Stomach (tissue), 9 donors: Measurements from ENCODE around the gene C2orf42. TPM values are rescaled to one million over a fixed set of nuclear protein-coding genes. Genes with fewer than 3 reads are reported as not detected.

Source experiments
- DNase-seq, 2 donors: peaks; one replicate each; pipeline versions ENCODE4 v3.0.0 to v3.0.0-alpha.2; 2013 to 2019
- H3K27ac ChIP-seq, 5 donors: fragments of 200-600 bp in 4 of 5; sonication (generic) in 4 of 5; one replicate each; pipeline ENCODE4 v1.5.1; 2013 to 2019; ENCODE audit warnings: mild to moderate bottlenecking in 1 of 5, moderate library complexity in 1 of 5
- H3K27me3 ChIP-seq, 3 donors: fragments of 200-600 bp; sonication (generic); one replicate each; pipeline ENCODE4 v1.5.1; 2017 to 2019; ENCODE audit warnings: mixed run types in 1 of 3
- H3K36me3 ChIP-seq, 4 donors: fragments of 200-600 bp; sonication (generic); 1 replicate in 3 of 4; 2 replicates in 1 of 4; pipeline ENCODE4 v1.5.1; 2016 to 2019
- H3K4me1 ChIP-seq, 4 donors: fragments of 200-600 bp; sonication (generic); one replicate each; pipeline ENCODE4 v1.5.1; 2016 to 2019
- H3K4me3 ChIP-seq, 4 donors: fragments of 200-600 bp; sonication (generic) in 3 of 4; one replicate each; pipeline ENCODE4 v1.5.1; 2016 to 2019; ENCODE audit warnings: mild to moderate bottlenecking in 1 of 4
- H3K9me3 ChIP-seq, 4 donors: fragments of 200-600 bp; sonication (generic); one replicate each; pipeline ENCODE4 v1.5.1; 2016 to 2019
- EP300 ChIP-seq: sonication (generic); formaldehyde crosslinking; IDR thresholded peaks from one replicate; pipeline ENCODE4 v1.6.1; 2017; ENCODE audit warnings: antibody characterized with exemption
- POLR2A ChIP-seq, 4 donors: fragments of 450-650 bp; IDR thresholded peaks; one replicate each; pipeline ENCODE4 v1.6.1; 2016; ENCODE audit warnings: antibody characterized with exemption in 4 of 4, control low read depth in 2 of 4, mild to moderate bottlenecking in 1 of 4, moderate library complexity in 1 of 4
- POLR2AphosphoS5 ChIP-seq, 3 donors: sonication (generic); formaldehyde crosslinking; IDR thresholded peaks; one replicate each; pipeline ENCODE4 v1.6.1; 2016; ENCODE audit warnings: antibody characterized with exemption in 3 of 3
- WGBS, 5 donors: extraction: QIAGEN DNeasy Blood & Tissue Kit in 3 of 5; methylation state at CpG; one replicate each; pipeline versions ENCODE4 v1.1.5 to v1.1.7; 2013 to 2018; 5-methylcytosine and 5-hydroxymethylcytosine counted together
- intact Hi-C: fragments of 100-400 bp; cut with DNase I; formaldehyde crosslinking; loops from one replicate; pipeline ENCODE4 v1.15.1; 2023; ENCODE audit warnings: low total_unique reads
- polyA plus RNA-seq, 3 donors: library from polyadenylated mRNA; stranded (reverse); fragments of 200-250 nt; gene quantifications; one replicate each; pipeline ENCODE4 v1.2.3, GENCODE V29; 2013
- total RNA-seq, 5 donors: library from RNA; depleted of rRNA; stranded (reverse); fragments of >200 nt; gene quantifications; one replicate each; pipeline versions ENCODE4 v1.1.0 to v1.2.3, GENCODE V29; 2014 to 2016
- TF ChIP-seq, protein P1 (sequence below), 7 experiments: fragments of 450-650 bp in 4 of 7; fragments of 200-600 bp in 3 of 7; sonication (generic) in 3 of 7; IDR thresholded peaks; one replicate each; pipeline ENCODE4 v1.5.1; 2016 to 2019; ENCODE audit warnings: antibody characterized with exemption in 7 of 7, control low read depth in 2 of 7, mild to moderate bottlenecking in 1 of 7
- donor health status: healthy with polysubstance abuse.
- donor health status: Bipolar disorder and iron deficiency.
- donor health status: healthy.

The C2orf42 gene
- total and polyA plus RNA-seq, 8 donors, result 2.6 to 23.2 (median 6.0) TPM

DNA sequence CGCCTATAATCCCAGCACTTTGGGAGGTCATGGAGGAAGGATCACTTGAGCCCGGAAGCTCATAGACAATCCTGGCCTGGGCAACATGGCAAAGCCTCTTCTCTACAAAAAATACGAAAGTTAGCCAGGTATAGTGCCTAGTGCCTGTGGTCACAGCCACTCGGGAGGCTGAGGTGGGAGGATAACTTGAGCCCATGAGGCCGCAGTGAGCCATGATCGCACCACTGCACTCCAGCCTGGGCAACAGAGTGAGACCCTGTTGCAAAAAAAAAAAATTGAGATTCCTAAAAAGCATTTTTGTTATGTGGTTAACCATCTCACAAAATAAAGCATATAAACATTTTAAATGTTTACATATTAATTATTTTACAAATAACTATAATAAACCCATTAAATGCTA is 89.6 kb downstream of the C2orf42 start:
- TF ChIP-seq EP300 (no peak), POLR2AphosphoS5 (IDR thresholded peaks at IDR 0.05) (no peak), POLR2A (IDR thresholded peaks at IDR 0.05) (no peak)
- TF ChIP-seq, protein P1, sequence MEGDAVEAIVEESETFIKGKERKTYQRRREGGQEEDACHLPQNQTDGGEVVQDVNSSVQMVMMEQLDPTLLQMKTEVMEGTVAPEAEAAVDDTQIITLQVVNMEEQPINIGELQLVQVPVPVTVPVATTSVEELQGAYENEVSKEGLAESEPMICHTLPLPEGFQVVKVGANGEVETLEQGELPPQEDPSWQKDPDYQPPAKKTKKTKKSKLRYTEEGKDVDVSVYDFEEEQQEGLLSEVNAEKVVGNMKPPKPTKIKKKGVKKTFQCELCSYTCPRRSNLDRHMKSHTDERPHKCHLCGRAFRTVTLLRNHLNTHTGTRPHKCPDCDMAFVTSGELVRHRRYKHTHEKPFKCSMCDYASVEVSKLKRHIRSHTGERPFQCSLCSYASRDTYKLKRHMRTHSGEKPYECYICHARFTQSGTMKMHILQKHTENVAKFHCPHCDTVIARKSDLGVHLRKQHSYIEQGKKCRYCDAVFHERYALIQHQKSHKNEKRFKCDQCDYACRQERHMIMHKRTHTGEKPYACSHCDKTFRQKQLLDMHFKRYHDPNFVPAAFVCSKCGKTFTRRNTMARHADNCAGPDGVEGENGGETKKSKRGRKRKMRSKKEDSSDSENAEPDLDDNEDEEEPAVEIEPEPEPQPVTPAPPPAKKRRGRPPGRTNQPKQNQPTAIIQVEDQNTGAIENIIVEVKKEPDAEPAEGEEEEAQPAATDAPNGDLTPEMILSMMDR (IDR thresholded peaks at IDR 0.05), result no peak
- H3K4me1 ChIP-seq, result peaks cover 0 to 20% (median 11%) of the 10 kb centered on the region in 4 donors
- intact Hi-C loops, result no loop called here
- H3K36me3 ChIP-seq, result no peaks in the 10 kb centered on the region
- no peak overlapping the region for H3K27ac ChIP-seq
- H3K27me3 ChIP-seq, result no peaks in the 10 kb centered on the region
- no peaks in the 10 kb centered on the region for H3K9me3 ChIP-seq
- H3K4me3 ChIP-seq, result no peak overlapping the region
- DNase-seq, result no peak
- 95 to 98% (median 97%) methylated on average over 6 of the region's 6 CpGs for WGBS, 5 donors

Other genes starting within 250 kb of the C2orf42 start
- 1 to 10 TPM in 3 of 5 donors, not detected in 2; 2.0 to 6.4 (median 3.5) TPM for gene ASPRV1, start 229.4 kb downstream of the C2orf42 start, total RNA-seq
- gene ASPRV1, start 229.4 kb downstream of the C2orf42 start, polyA plus RNA-seq, result under 1 TPM; 0.44 to 0.90 (median 0.46) TPM
- 100 to 1,000 TPM in 3 of 5 donors, 10 to 100 TPM in 1, 1 to 10 TPM in 1; 9.3 to 164 (median 120) TPM for gene PCBP1, start 103.5 kb downstream of the C2orf42 start, total RNA-seq
- 100 to 1,000 TPM; 199 to 296 (median 251) TPM for gene PCBP1, start 103.5 kb downstream of the C2orf42 start, polyA plus RNA-seq
- gene TIA1, start 57.6 kb upstream of the C2orf42 start, total RNA-seq, result 100 to 1,000 TPM in 4 of 5 donors, 10 to 100 TPM in 1; 99.9 to 261 (median 205) TPM
- 10 to 100 TPM in 2 of 3 donors, 1 to 10 TPM in 1; 7.0 to 56.4 (median 10.9) TPM for gene TIA1, start 57.6 kb upstream of the C2orf42 start, polyA plus RNA-seq
- gene PCYOX1, start 67.1 kb upstream of the C2orf42 start, total RNA-seq, result 10 to 100 TPM; 12.5 to 49.1 (median 18.7) TPM
- gene PCYOX1, start 67.1 kb upstream of the C2orf42 start, polyA plus RNA-seq, result 10 to 100 TPM in 2 of 3 donors, 1 to 10 TPM in 1; 5.3 to 10.9 (median 10.6) TPM
- gene SNRPG, start 102.7 kb upstream of the C2orf42 start, total RNA-seq, result 100 to 1,000 TPM in 2 of 5 donors, 10 to 100 TPM in 3; 37.2 to 318 (median 66.5) TPM
- 100 to 1,000 TPM; 189 to 229 (median 192) TPM for gene SNRPG, start 102.7 kb upstream of the C2orf42 start, polyA plus RNA-seq
- 10 to 100 TPM in 3 of 5 donors, 1 to 10 TPM in 2; 5.3 to 37.1 (median 35.8) TPM for gene FAM136A, start 111.0 kb upstream of the C2orf42 start, total RNA-seq
- gene FAM136A, start 111.0 kb upstream of the C2orf42 start, polyA plus RNA-seq, result 10 to 100 TPM; 33.7 to 49.8 (median 39.8) TPM